H1 (cell line): Measurements from ENCODE around the gene MAPKAP1. TPM values are rescaled to one million over a fixed set of nuclear protein-coding genes. Genes with fewer than 3 reads are reported as not detected.
A peak's percentile ranks its signal among the peaks of the same experiment; 100 is the strongest.

Source experiments
- CTCF ChIA-PET: fragments of 300-600 bp; sonication (Branson Sonifier 250); formaldehyde crosslinking; loops from one replicate; lab custom pipeline; 2021; ENCODE audit not compliant: partially characterized antibody; lab: Charles Lee
- POLR2A ChIA-PET: fragments of 300-600 bp; sonication (Branson Sonifier 250); formaldehyde crosslinking; loops from one replicate; lab custom pipeline; 2021; ENCODE audit warnings: inconsistent platforms; ENCODE audit not compliant: partially characterized antibody; lab: Charles Lee
- DNase-seq, 2 experiments: peaks; one replicate each; pipeline versions ENCODE4 v3.0.0 to v3.0.0-alpha.2; 2010 to 2022; ENCODE audit warnings: low spot score in 2 of 2, low read depth in 1 of 2, mixed read lengths in 1 of 2
- FAIRE-seq: peaks from 2 replicates; lab custom pipeline; 2011; peaks lifted over from hg19 to GRCh38; lab: Jason Lieb, UNC
- H2AFZ ChIP-seq: 2 replicates; pipeline ENCODE4 v1.8.1; 2012; ENCODE audit warnings: low read length, inconsistent platforms
- H2AK5ac ChIP-seq: 2 replicates; pipeline ENCODE4 v1.6.1; 2013; ENCODE audit warnings: low read depth, low read length
- H2BK120ac ChIP-seq: replicated peaks from 2 replicates; pipeline ENCODE3; 2013; ENCODE audit warnings: low read depth, low read length, inconsistent platforms
- H2BK12ac ChIP-seq: 2 replicates; pipeline ENCODE4 v1.6.1; 2013; ENCODE audit warnings: low read depth, low read length
- H2BK15ac ChIP-seq: 2 replicates; pipeline ENCODE4 v1.6.1; 2013; ENCODE audit warnings: low read length
- H2BK20ac ChIP-seq: 2 replicates; pipeline ENCODE4 v1.6.1; 2013; ENCODE audit warnings: low read length
- H2BK5ac ChIP-seq: 2 replicates; pipeline ENCODE4 v1.6.1; 2013; ENCODE audit warnings: low read depth, low read length
- H3K14ac ChIP-seq: 2 replicates; pipeline ENCODE4 v1.6.1; 2013; ENCODE audit warnings: inconsistent platforms; ENCODE audit not compliant: insufficient read length
- H3K18ac ChIP-seq: 2 replicates; pipeline ENCODE4 v1.6.1; 2013; ENCODE audit warnings: low read length; ENCODE audit errors: extremely low read depth
- H3K23ac ChIP-seq: 2 replicates; pipeline ENCODE4 v1.6.1; 2013; ENCODE audit warnings: inconsistent platforms; ENCODE audit not compliant: insufficient read length
- H3K23me2 ChIP-seq: 2 replicates; pipeline ENCODE4 v1.6.1; 2013; ENCODE audit warnings: low read depth, low read length
- H3K27ac ChIP-seq: 2 replicates; pipeline ENCODE4 v1.6.1; 2011; ENCODE audit warnings: low read depth, low read length, inconsistent platforms
- H3K27me3 ChIP-seq, 4 experiments: replicated peaks in 1 of 4; 1 replicate in 1 of 4; 2 replicates in 3 of 4; pipeline versions ENCODE4 v1.6.1 to v1.8.1; 2011 to 2013; ENCODE audit warnings: low read length in 3 of 4, mild to moderate bottlenecking in 3 of 4, inconsistent platforms in 2 of 4, mixed read lengths in 2 of 4, moderate library complexity in 1 of 4; ENCODE audit not compliant: control insufficient read depth in 3 of 4, insufficient read depth in 3 of 4; ENCODE audit errors: extremely low read depth in 1 of 4
- H3K36me3 ChIP-seq, 4 experiments: 2 replicates each; pipeline versions ENCODE4 v1.6.1 to v1.8.1; 2011 to 2013; ENCODE audit warnings: mild to moderate bottlenecking in 4 of 4, low read length in 3 of 4, moderate library complexity in 2 of 4, control low read depth in 1 of 4, inconsistent platforms in 1 of 4; ENCODE audit not compliant: insufficient read depth in 4 of 4, control insufficient read depth in 2 of 4
- H3K4ac ChIP-seq: replicated peaks from 2 replicates; pipeline ENCODE3; 2013; ENCODE audit warnings: low read length, low read depth, mixed read lengths, inconsistent platforms; ENCODE audit not compliant: insufficient read length
- H3K4me1 ChIP-seq, 4 experiments: replicated peaks in 1 of 4; 1 replicate in 1 of 4; 2 replicates in 3 of 4; pipeline versions ENCODE4 v1.6.1 to v1.8.1; 2011 to 2013; ENCODE audit warnings: low read length in 3 of 4, inconsistent platforms in 2 of 4, mixed read lengths in 1 of 4; ENCODE audit not compliant: insufficient read depth in 4 of 4, control insufficient read depth in 3 of 4
- H3K4me2 ChIP-seq, 2 experiments: 2 replicates each; pipeline versions ENCODE4 v1.6.1 to v1.8.1; 2011 to 2013; ENCODE audit warnings: low read depth in 2 of 2, low read length in 2 of 2, control low read depth in 1 of 2, inconsistent platforms in 1 of 2, mild to moderate bottlenecking in 1 of 2; ENCODE audit not compliant: insufficient read depth in 1 of 2
- H3K4me3 ChIP-seq, 4 experiments: fragments of 200-600, 300-600 bp in 1 of 4; sonication (generic), shearing (Covaris generic), sonication (Bioruptor Twin) in 1 of 4; 2 replicates each; pipeline versions ENCODE4 v1.5.1 to v1.8.1; 2011 to 2016; ENCODE audit warnings: low read length in 4 of 4, low read depth in 3 of 4, control low read depth in 2 of 4, inconsistent platforms in 2 of 4, mild to moderate bottlenecking in 2 of 4, mixed read lengths in 1 of 4, moderate library complexity in 1 of 4; ENCODE audit not compliant: insufficient read depth in 2 of 4; ENCODE audit errors: extremely low read depth in 1 of 4
- H3K56ac ChIP-seq: replicated peaks from 2 replicates; pipeline ENCODE3; 2013; ENCODE audit warnings: low read depth, mild to moderate bottlenecking, mixed read lengths, low read length, inconsistent platforms; ENCODE audit not compliant: insufficient read length
- H3K79me1 ChIP-seq: 2 replicates; pipeline ENCODE4 v1.6.1; 2013; ENCODE audit warnings: low read depth, low read length, control low read depth
- H3K79me2 ChIP-seq, 2 experiments: 2 replicates each; pipeline versions ENCODE4 v1.6.1 to v1.8.1; 2012 to 2013; ENCODE audit warnings: low read length in 2 of 2, mild to moderate bottlenecking in 2 of 2, inconsistent platforms in 1 of 2; ENCODE audit not compliant: insufficient read depth in 2 of 2, control insufficient read depth in 1 of 2
- H3K9ac ChIP-seq, 4 experiments: replicated peaks in 1 of 4; 1 replicate in 1 of 4; 2 replicates in 3 of 4; pipeline versions ENCODE4 v1.6.1 to v1.8.1; 2011 to 2013; ENCODE audit warnings: low read depth in 3 of 4, low read length in 3 of 4, control low read depth in 2 of 4, mild to moderate bottlenecking in 2 of 4, moderate library complexity in 2 of 4, inconsistent platforms in 1 of 4; ENCODE audit errors: extremely low read depth in 1 of 4
- H3K9me3 ChIP-seq, 2 experiments: 2 replicates each; pipeline versions ENCODE4 v1.6.1 to v1.8.1; 2012 to 2013; ENCODE audit warnings: mild to moderate bottlenecking in 2 of 2, moderate library complexity in 2 of 2, control low read depth in 1 of 2, inconsistent platforms in 1 of 2, low read depth in 1 of 2, low read length in 1 of 2, mixed read lengths in 1 of 2; ENCODE audit not compliant: insufficient read depth in 2 of 2
- H4K20me1 ChIP-seq, 2 experiments: replicated peaks in 1 of 2; 2 replicates each; pipeline versions ENCODE3 to v1.8.1; 2011 to 2013; ENCODE audit warnings: inconsistent platforms in 2 of 2, low read length in 2 of 2, mild to moderate bottlenecking in 1 of 2; ENCODE audit not compliant: insufficient read depth in 2 of 2, control insufficient read depth in 1 of 2
- H4K5ac ChIP-seq: 2 replicates; pipeline ENCODE4 v1.6.1; 2013; ENCODE audit warnings: low read length, low read depth, mixed read lengths, inconsistent platforms; ENCODE audit not compliant: insufficient read length
- H4K8ac ChIP-seq: 2 replicates; pipeline ENCODE4 v1.8.0; 2013; ENCODE audit warnings: mild to moderate bottlenecking, moderate library complexity, low read length, inconsistent platforms; ENCODE audit not compliant: insufficient read depth; ENCODE audit errors: extremely low read depth
- H4K91ac ChIP-seq: replicated peaks from 2 replicates; pipeline ENCODE3; 2013; ENCODE audit warnings: low read length, mixed read lengths, inconsistent platforms; ENCODE audit not compliant: insufficient read length
- BACH1 ChIP-seq: IDR thresholded peaks from 2 replicates; pipeline ENCODE4 v1.6.1; 2012; ENCODE audit warnings: low read length, improper control_type of control experiment
- HDAC2 ChIP-seq, 2 experiments: fragments of 300-600 bp in 1 of 2; sonication (generic) in 1 of 2; IDR thresholded peaks; 2 replicates each; pipeline ENCODE4 v1.6.1; 2011 to 2012; ENCODE audit warnings: low read depth in 2 of 2, low read length in 2 of 2, mild to moderate bottlenecking in 2 of 2, moderate library complexity in 2 of 2, borderline replicate concordance in 1 of 2, inconsistent platforms in 1 of 2
- NANOG ChIP-seq: IDR thresholded peaks from 2 replicates; pipeline ENCODE4 v1.6.1; 2011; ENCODE audit warnings: low read length, low read depth, mild to moderate bottlenecking, inconsistent platforms; ENCODE audit not compliant: insufficient read depth, poor library complexity, severe bottlenecking
- NRF1 ChIP-seq: IDR thresholded peaks from 2 replicates; pipeline ENCODE4 v1.6.1; 2011; ENCODE audit warnings: mild to moderate bottlenecking, low read depth, low read length, improper control_type of control experiment
- SAP30 ChIP-seq: fragments of 300-600 bp; sonication (generic); IDR thresholded peaks from 2 replicates; pipeline ENCODE4 v1.7.1; 2012; ENCODE audit warnings: low read length, moderate library complexity, mild to moderate bottlenecking, inconsistent platforms; ENCODE audit not compliant: insufficient read depth, insufficient replicate concordance
- SP1 ChIP-seq: IDR thresholded peaks from 2 replicates; pipeline ENCODE4 v1.6.1; 2011; ENCODE audit warnings: low read depth, low read length
- TCF12 ChIP-seq: IDR thresholded peaks from 2 replicates; pipeline ENCODE4 v1.6.1; 2011; ENCODE audit warnings: low read depth, mild to moderate bottlenecking, low read length
- TEAD4 ChIP-seq: IDR thresholded peaks from 2 replicates; pipeline ENCODE4 v1.6.1; 2012; ENCODE audit warnings: low read depth, low read length, inconsistent platforms, mixed read lengths
- WGBS, 2 experiments: shearing (Covaris generic) in 1 of 2; methylation state at CpG; one replicate each; pipeline versions ENCODE4 v1.1.6 to v1.1.7; 2013 to 2015; ENCODE audit warnings: low lambda C conversion rate in 2 of 2, mixed read lengths in 2 of 2, inconsistent platforms in 1 of 2, low coverage in 1 of 2, missing lambda C conversion rate in 1 of 2; ENCODE audit not compliant: insufficient replicate concordance in 2 of 2, insufficient coverage in 1 of 2, insufficient read length in 1 of 2; ENCODE audit errors: extremely low coverage in 1 of 2, missing lambda C conversion rate in 1 of 2; 5-methylcytosine and 5-hydroxymethylcytosine counted together
- polyA plus RNA-seq, 7 experiments: library from polyadenylated mRNA; depleted of rRNA in 3 of 7; stranded (reverse) in 5 of 7; unstranded in 2 of 7; fragments of >200 nt in 5 of 7; fragments of 200-250 nt in 2 of 7; gene quantifications; 1 replicate in 5 of 7; 2 replicates in 1 of 7; 4 replicates in 1 of 7; pipeline versions ENCODE4 v1.2.1 to v1.2.3, GENCODE V29; 2011 to 2013; ENCODE audit warnings: missing spikeins in 2 of 7, mixed read lengths in 2 of 7
- total RNA-seq: library from RNA; stranded (reverse); fragmentation: NEBNext Ultra II Directional; extraction: Animal tissue kit (Norgen Biotek cat#: 25700); gene quantifications from 2 replicates; pipeline ENCODE4 v1.2.1, GENCODE V29; 2021
- TF ChIP-seq, protein P1 (sequence below): IDR thresholded peaks from 2 replicates; pipeline ENCODE4 v1.6.1; 2011; ENCODE audit warnings: low read length, improper control_type of control experiment

MAPKAP1 gene
- total and polyA plus RNA-seq, 2 of the 8 experiments (the other 6 are each of a cell fraction or from before 2014, with no cell fraction given): 79.2 to 140 TPM

DNA sequence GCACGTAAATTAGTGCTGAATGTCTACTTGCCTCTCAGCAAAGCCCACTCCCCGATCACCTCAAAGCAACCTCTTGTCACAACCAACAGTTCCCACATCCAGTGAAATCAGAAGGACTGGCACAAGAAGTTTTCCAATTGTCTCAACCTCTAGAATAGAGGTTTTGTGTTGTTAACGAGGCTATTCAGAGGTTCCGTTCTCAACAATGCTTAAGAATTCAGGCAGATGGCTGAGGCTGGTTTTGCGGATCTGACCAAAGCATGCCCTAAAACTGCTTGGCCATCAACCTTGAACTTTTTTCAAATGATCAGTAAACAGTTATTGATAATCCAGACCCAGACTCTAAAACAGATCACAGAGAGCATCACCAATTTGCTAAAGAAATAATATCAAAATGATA is 52.9 kb downstream of the MAPKAP1 start:
- H3K9ac ChIP-seq: no peak overlapping the region
- H3K9me3 ChIP-seq: no peaks in the 10 kb centered on the region
- H3K56ac ChIP-seq: no peak overlapping the region
- H2BK20ac ChIP-seq: peak overlapping the region; percentile 41; the same call in 1 of the 2 replicates
- H4K8ac ChIP-seq: no peak overlapping the region
- no peak overlapping the region for H4K91ac ChIP-seq
- no peak overlapping the region for H2AFZ ChIP-seq
- H3K18ac ChIP-seq: no peak overlapping the region
- H2BK5ac ChIP-seq: peak overlapping the region; percentile 96; the same call in 1 of the 2 replicates
- H3K79me2 ChIP-seq: peaks cover 0 to 52% of the 10 kb centered on the region in 2 experiments; a peak in 2 of 4 replicates
- H3K4ac ChIP-seq: no peak overlapping the region
- no peak overlapping the region for H2BK15ac ChIP-seq
- H2BK120ac ChIP-seq: no peak overlapping the region
- peak overlapping the region; percentile 42; the same call in 1 of the 2 replicates for H2BK12ac ChIP-seq
- H4K5ac ChIP-seq: no peak overlapping the region
- H3K23me2 ChIP-seq: no peaks in the 10 kb centered on the region
- FAIRE-seq: peak; percentile 98
- H2AK5ac ChIP-seq: no peak overlapping the region
- no peak overlapping the region for H3K14ac ChIP-seq
- no peaks in the 10 kb centered on the region for H3K79me1 ChIP-seq
- H4K20me1 ChIP-seq: no peaks in the 10 kb centered on the region
- POLR2A ChIA-PET: no interaction called here
- CTCF ChIA-PET: no interaction called here
- no peaks in the 10 kb centered on the region for H3K27me3 ChIP-seq
- DNase-seq: peak in 1 of 2 experiments; percentile 51
- H3K23ac ChIP-seq: no peak overlapping the region
- H3K36me3 ChIP-seq: no peaks in the 10 kb centered on the region; a peak in 1 of 8 replicates
- H3K4me1 ChIP-seq: peaks cover 7 to 39% (median 27%) of the 10 kb centered on the region in 4 experiments; a peak in 6 of 7 replicates
- peak overlapping the region in 2 of 4 experiments; percentile 7 to 23; a peak in 2 of 8 replicates for H3K4me3 ChIP-seq
- WGBS, 2 experiments: 8% methylated on average over 5 of the region's 5 CpGs; no CpG with 5 or more reads in 1 of the 2 experiments
- H3K27ac ChIP-seq: peak overlapping the region; percentile 13; the same call in 1 of the 2 replicates
- H3K4me2 ChIP-seq: peak overlapping the region; percentile 41 to 57
- TF ChIP-seq SAP30 (no peak), BACH1 (no peak), TCF12 (0 out of 2 replicates have a peak, but pooled peaks have one; percentile 37), NRF1 (no peak), NANOG (peak; percentile 81), HDAC2 (IDR thresholded peaks at IDR 0.05; ENCODE audit: borderline replicate concordance in 1 of 2, low read depth in 2 of 2, low read length in 2 of 2) (peak in 1 of 2 experiments; percentile 57; a peak in 1 of 4 replicates), TEAD4 (0 out of 2 replicates have a peak, but pooled peaks have one; percentile 29), SP1 (0 out of 2 replicates have a peak, but pooled peaks have one; percentile 18)
- TF ChIP-seq, protein P1, sequence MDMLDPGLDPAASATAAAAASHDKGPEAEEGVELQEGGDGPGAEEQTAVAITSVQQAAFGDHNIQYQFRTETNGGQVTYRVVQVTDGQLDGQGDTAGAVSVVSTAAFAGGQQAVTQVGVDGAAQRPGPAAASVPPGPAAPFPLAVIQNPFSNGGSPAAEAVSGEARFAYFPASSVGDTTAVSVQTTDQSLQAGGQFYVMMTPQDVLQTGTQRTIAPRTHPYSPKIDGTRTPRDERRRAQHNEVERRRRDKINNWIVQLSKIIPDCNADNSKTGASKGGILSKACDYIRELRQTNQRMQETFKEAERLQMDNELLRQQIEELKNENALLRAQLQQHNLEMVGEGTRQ: no peak
